Measurements from ENCODE around the gene RELN.

The RELN gene

GRCh38 chr7:104010052-104010909 lies 20.8 kb upstream of the RELN start:
- H3K4me3 ChIP-seq: no peak overlapping the region
- H3K27ac ChIP-seq: no peak overlapping the region
- DNase-seq (ENCODE audit: low spot score): no peak
- no peak for TF ChIP-seq CTCF (IDR thresholded peaks at IDR 0.05)

- no peak overlapping the region for H3K4me3 ChIP-seq
These were observed 18.6 kb upstream of the RELN start for GRCh38 chr7:104008107-104008506.

GRCh38 chr7:104007614-104008013 lies 18.2 kb upstream of the RELN start:
- no peak for TF ChIP-seq CTCF (IDR thresholded peaks at IDR 0.05)
- Histone ChIP-seq H3K27ac (no peak overlapping the region), H3K4me3 (no peak overlapping the region)
- DNase-seq (ENCODE audit: low spot score): no peak

More at GRCh38 chr7:104008107-104008506, 18.6 kb upstream of the RELN start:
- no peak overlapping the region for H3K27ac ChIP-seq
- no peak for TF ChIP-seq CTCF (IDR thresholded peaks at IDR 0.05)
- DNase-seq (ENCODE audit: low spot score): no peak

GRCh38 chr7:104005197-104005596 lies 15.7 kb upstream of the RELN start:
- Histone ChIP-seq H3K27ac (no peak overlapping the region), H3K4me3 (no peak overlapping the region)
- no peak for TF ChIP-seq CTCF (IDR thresholded peaks at IDR 0.05)
- DNase-seq (ENCODE audit: low spot score): no peak

- no peak overlapping the region for H3K4me3 ChIP-seq
- no peak overlapping the region for H3K27ac ChIP-seq
- DNase-seq (ENCODE audit: low spot score): no peak
- no peak for TF ChIP-seq CTCF (IDR thresholded peaks at IDR 0.05)
These were observed 7.2 kb upstream of the RELN start for GRCh38 chr7:103996639-103997038.

- no peak overlapping the region for H3K27ac ChIP-seq
- no peak for DNase-seq (ENCODE audit: low spot score)
- TF ChIP-seq CTCF (IDR thresholded peaks at IDR 0.05): no peak
- H3K4me3 ChIP-seq: no peak overlapping the region
These were observed 6.6 kb upstream of the RELN start for GRCh38 chr7:103996017-103996551.

- Histone ChIP-seq H3K27ac (no peak overlapping the region), H3K4me3 (no peak overlapping the region)
- no peak for DNase-seq (ENCODE audit: low spot score)
- no peak for TF ChIP-seq CTCF (IDR thresholded peaks at IDR 0.05)
These were observed 6.1 kb upstream of the RELN start for GRCh38 chr7:103995554-103995953.
